Neuronal stem cell (in vitro differentiated cells): ENCODE measurements around the gene GRM7.

Experiments used
- DNase-seq: peaks from one replicate; pipeline ENCODE4 v3.0.0-alpha.2; 2013; ENCODE audit warnings: low spot score
- H2AFZ ChIP-seq: one replicate; pipeline ENCODE4 v1.6.1; 2013; ENCODE audit warnings: mild to moderate bottlenecking, low read length, inconsistent platforms
- H2AK5ac ChIP-seq: 2 replicates; pipeline ENCODE4 v1.6.1; 2013; ENCODE audit warnings: low read depth, mild to moderate bottlenecking, inconsistent platforms, low read length, moderate library complexity, mixed read lengths
- H2BK120ac ChIP-seq: 2 replicates; pipeline ENCODE4 v1.6.1; 2013; ENCODE audit warnings: low read depth, mild to moderate bottlenecking, inconsistent platforms, low read length, moderate library complexity, mixed read lengths
- H2BK12ac ChIP-seq: one replicate; pipeline ENCODE4 v1.6.1; 2013; ENCODE audit warnings: low read length, inconsistent platforms
- H2BK15ac ChIP-seq: 2 replicates; pipeline ENCODE4 v1.6.1; 2013; ENCODE audit warnings: mild to moderate bottlenecking, low read length, inconsistent platforms, mixed read lengths
- H2BK5ac ChIP-seq: one replicate; pipeline ENCODE4 v1.6.1; 2013; ENCODE audit warnings: inconsistent platforms, mild to moderate bottlenecking, low read length, moderate library complexity
- H3K14ac ChIP-seq: one replicate; pipeline ENCODE4 v1.6.1; 2013; ENCODE audit warnings: low read length, inconsistent platforms
- H3K18ac ChIP-seq: 2 replicates; pipeline ENCODE4 v1.6.1; 2013; ENCODE audit warnings: low read length, inconsistent platforms
- H3K23ac ChIP-seq: 2 replicates; pipeline ENCODE4 v1.6.1; 2013; ENCODE audit warnings: low read depth, mild to moderate bottlenecking, mixed read lengths, low read length, inconsistent platforms; ENCODE audit not compliant: poor library complexity
- H3K27ac ChIP-seq: replicated peaks from 3 replicates; pipeline ENCODE4 v1.5.1; 2013; ENCODE audit warnings: low read length, inconsistent platforms
- H3K27me3 ChIP-seq, 3 experiments: 2 replicates each; pipeline ENCODE4 v1.6.1; 2013; ENCODE audit warnings: low read length in 3 of 3, mild to moderate bottlenecking in 2 of 3, inconsistent platforms in 1 of 3, low read depth in 1 of 3, mixed read lengths in 1 of 3, moderate library complexity in 1 of 3; ENCODE audit not compliant: control insufficient read depth in 3 of 3, insufficient read depth in 3 of 3
- H3K36me3 ChIP-seq, 2 donors: replicated peaks in 1 of 2; 2 replicates each; pipeline ENCODE4 v1.6.1; 2013; ENCODE audit warnings: low read length in 2 of 2; ENCODE audit not compliant: control insufficient read depth in 2 of 2, insufficient read depth in 2 of 2
- H3K4ac ChIP-seq: 2 replicates; pipeline ENCODE4 v1.6.1; 2013; ENCODE audit warnings: inconsistent platforms, mild to moderate bottlenecking, low read length, moderate library complexity
- H3K4me1 ChIP-seq, 2 donors: 1 replicate in 1 of 2; 2 replicates in 1 of 2; pipeline ENCODE4 v1.6.1; 2013; ENCODE audit warnings: low read length in 2 of 2, low read depth in 1 of 2; ENCODE audit not compliant: control insufficient read depth in 2 of 2, insufficient read depth in 1 of 2
- H3K4me2 ChIP-seq: one replicate; pipeline ENCODE4 v1.6.1; 2013; ENCODE audit warnings: mild to moderate bottlenecking, low read length, inconsistent platforms; ENCODE audit not compliant: insufficient read depth, poor library complexity, severe bottlenecking
- H3K4me3 ChIP-seq, 2 donors: 2 replicates each; pipeline ENCODE4 v1.5.1; 2013; ENCODE audit warnings: low read length in 2 of 2, mild to moderate bottlenecking in 2 of 2, inconsistent platforms in 1 of 2, moderate library complexity in 1 of 2
- H3K79me1 ChIP-seq: one replicate; pipeline ENCODE4 v1.6.1; 2013; ENCODE audit warnings: low read depth, mild to moderate bottlenecking, inconsistent platforms, low read length, moderate library complexity
- H3K9ac ChIP-seq: one replicate; pipeline ENCODE4 v1.6.1; 2013; ENCODE audit warnings: mild to moderate bottlenecking, low read depth, low read length, inconsistent platforms; ENCODE audit not compliant: poor library complexity
- H3K9me3 ChIP-seq, 2 donors: replicated peaks in 1 of 2; 2 replicates each; pipeline versions ENCODE3 to v1.6.1; 2013; ENCODE audit warnings: low read length in 2 of 2, mild to moderate bottlenecking in 2 of 2, inconsistent platforms in 1 of 2, low read depth in 1 of 2, mixed read lengths in 1 of 2, moderate library complexity in 1 of 2; ENCODE audit not compliant: control insufficient read depth in 2 of 2, insufficient read depth in 1 of 2
- H4K8ac ChIP-seq: one replicate; pipeline ENCODE4 v1.6.1; 2013; ENCODE audit warnings: low read depth, mild to moderate bottlenecking, inconsistent platforms, low read length, moderate library complexity
- H4K91ac ChIP-seq: one replicate; pipeline ENCODE4 v1.6.1; 2013; ENCODE audit warnings: low read length, low read depth, mild to moderate bottlenecking, inconsistent platforms; ENCODE audit not compliant: poor library complexity
- WGBS, 2 donors: extraction: QIAGEN DNeasy Blood & Tissue Kit; methylation state at CpG; one replicate each; pipeline ENCODE4 v1.1.7; 2013; ENCODE audit warnings: missing lambda C conversion rate in 2 of 2, mixed read lengths in 1 of 2; ENCODE audit not compliant: insufficient read length in 2 of 2, insufficient replicate concordance in 1 of 2; ENCODE audit errors: extremely low coverage in 2 of 2; 5-methylcytosine and 5-hydroxymethylcytosine counted together

Gene GRM7

DNA sequence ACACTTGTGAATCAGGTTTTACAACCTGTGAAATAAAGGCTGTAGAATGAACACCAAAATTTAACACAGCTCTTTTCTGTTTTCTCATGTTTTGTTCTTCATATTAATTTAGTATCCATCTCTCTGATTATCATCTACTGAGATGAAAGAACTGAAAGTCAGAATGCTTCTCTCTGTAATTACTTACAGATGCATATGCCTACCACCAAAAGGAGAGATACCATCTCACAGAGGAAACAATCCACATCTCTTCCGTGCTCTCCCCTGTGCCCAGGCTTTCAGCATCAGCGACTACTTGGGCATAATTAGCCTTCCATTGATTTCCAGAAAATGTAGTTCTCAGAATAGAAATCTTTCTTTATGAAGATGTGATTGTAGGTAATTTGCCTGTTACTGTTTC is 741.4 kb downstream of the GRM7 start:
- Histone ChIP-seq H3K79me1 (no peaks in the 10 kb centered on the region), H3K18ac (no peak overlapping the region), H3K4ac (no peak overlapping the region), H2BK120ac (no peak overlapping the region), H3K4me3 (no peak overlapping the region), H2BK5ac (no peak overlapping the region), H4K91ac (no peak overlapping the region), H2AFZ (no peak overlapping the region), H3K23ac (no peak overlapping the region), H2AK5ac (no peak overlapping the region), H3K36me3 (no peaks in the 10 kb centered on the region), H3K14ac (no peak overlapping the region), H3K27me3 (no peaks in the 10 kb centered on the region), H4K8ac (no peak overlapping the region), H3K4me1 (no peaks in the 10 kb centered on the region), H3K9ac (no peak overlapping the region), H3K9me3 (no peaks in the 10 kb centered on the region), H3K27ac (no peak overlapping the region), H2BK12ac (no peak overlapping the region), H2BK15ac (no peak overlapping the region), H3K4me2 (no peak overlapping the region)
- no peak for DNase-seq
- WGBS, 2 donors, result no CpG with 5 or more reads among the region's 2 CpGs

DNA sequence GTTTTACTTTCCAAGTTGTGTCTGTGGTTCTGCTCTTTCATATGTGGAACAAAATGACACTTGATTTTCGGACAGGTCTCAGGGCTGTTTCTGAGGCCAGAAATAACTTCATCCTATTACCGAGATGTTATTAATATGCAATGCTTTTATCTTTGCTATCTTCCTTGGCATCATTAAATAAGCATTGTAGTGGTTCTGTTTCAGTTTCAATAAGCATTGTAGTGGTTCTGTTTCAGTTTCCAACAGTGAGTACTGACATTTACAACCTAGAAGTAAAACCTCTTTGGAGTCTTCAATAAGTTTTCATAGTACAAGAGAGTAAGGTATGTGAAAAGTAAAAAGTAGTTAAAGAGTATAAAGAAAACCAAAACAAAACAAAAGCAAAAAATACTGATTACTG is 746.2 kb downstream of the GRM7 start:
- no peak overlapping the region for H3K27ac ChIP-seq
- H3K23ac ChIP-seq, result no peak overlapping the region
- no peak overlapping the region for H3K18ac ChIP-seq
- no peak overlapping the region for H2AK5ac ChIP-seq
- no peaks in the 10 kb centered on the region for H3K36me3 ChIP-seq
- H3K9me3 ChIP-seq, result no peaks in the 10 kb centered on the region
- H3K27me3 ChIP-seq, result no peaks in the 10 kb centered on the region
- H2BK12ac ChIP-seq, result no peak overlapping the region
- no peak overlapping the region for H3K14ac ChIP-seq
- H2BK120ac ChIP-seq, result no peak overlapping the region
- no peak overlapping the region for H3K4me3 ChIP-seq
- H2AFZ ChIP-seq, result no peak overlapping the region
- no peak overlapping the region for H3K4me2 ChIP-seq
- no peak overlapping the region for H4K8ac ChIP-seq
- H2BK15ac ChIP-seq, result no peak overlapping the region
- H3K9ac ChIP-seq, result no peak overlapping the region
- H3K4ac ChIP-seq, result no peak overlapping the region
- no peaks in the 10 kb centered on the region for H3K4me1 ChIP-seq
- no peaks in the 10 kb centered on the region for H3K79me1 ChIP-seq
- H4K91ac ChIP-seq, result no peak overlapping the region
- no CpG with 5 or more reads among the region's 2 CpGs for WGBS, 2 donors
- DNase-seq, result no peak
- no peak overlapping the region for H2BK5ac ChIP-seq

DNA sequence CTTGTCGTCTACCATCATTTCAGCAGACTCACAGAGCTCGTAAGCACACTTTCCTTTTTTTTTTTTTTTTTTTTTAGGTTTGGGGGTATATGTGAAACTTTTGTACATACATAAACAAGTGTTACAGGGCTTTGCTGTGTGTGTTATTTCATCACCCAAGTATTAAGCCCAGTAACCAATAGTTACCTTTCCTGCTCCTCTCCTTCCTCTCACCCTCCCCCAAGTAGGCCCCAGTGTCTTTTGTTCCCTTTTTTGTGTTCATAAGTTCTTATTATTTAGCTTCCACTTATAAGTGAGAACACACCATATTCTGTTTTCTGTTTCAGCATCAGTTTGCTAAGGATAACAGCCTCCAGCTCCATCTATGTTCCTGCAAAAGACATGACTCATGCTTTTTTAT is 746.8 kb downstream of the GRM7 start:
- H2BK5ac ChIP-seq, result no peak overlapping the region
- no peak overlapping the region for H3K4me2 ChIP-seq
- H3K27me3 ChIP-seq, result no peaks in the 10 kb centered on the region
- H3K79me1 ChIP-seq, result no peaks in the 10 kb centered on the region
- no peak overlapping the region for H4K91ac ChIP-seq
- no peak overlapping the region for H4K8ac ChIP-seq
- no CpG with 5 or more reads among the region's 2 CpGs for WGBS, 2 donors
- H3K4me3 ChIP-seq, result no peak overlapping the region
- no peak overlapping the region for H2AK5ac ChIP-seq
- DNase-seq, result no peak
- H3K9me3 ChIP-seq, result no peaks in the 10 kb centered on the region
- H2BK120ac ChIP-seq, result no peak overlapping the region
- no peaks in the 10 kb centered on the region for H3K4me1 ChIP-seq
- no peak overlapping the region for H2BK12ac ChIP-seq
- no peak overlapping the region for H3K18ac ChIP-seq
- no peak overlapping the region for H3K14ac ChIP-seq
- no peak overlapping the region for H3K4ac ChIP-seq
- H3K36me3 ChIP-seq, result no peaks in the 10 kb centered on the region
- no peak overlapping the region for H2BK15ac ChIP-seq
- no peak overlapping the region for H3K23ac ChIP-seq
- no peak overlapping the region for H3K9ac ChIP-seq
- H3K27ac ChIP-seq, result no peak overlapping the region
- H2AFZ ChIP-seq, result no peak overlapping the region

DNA sequence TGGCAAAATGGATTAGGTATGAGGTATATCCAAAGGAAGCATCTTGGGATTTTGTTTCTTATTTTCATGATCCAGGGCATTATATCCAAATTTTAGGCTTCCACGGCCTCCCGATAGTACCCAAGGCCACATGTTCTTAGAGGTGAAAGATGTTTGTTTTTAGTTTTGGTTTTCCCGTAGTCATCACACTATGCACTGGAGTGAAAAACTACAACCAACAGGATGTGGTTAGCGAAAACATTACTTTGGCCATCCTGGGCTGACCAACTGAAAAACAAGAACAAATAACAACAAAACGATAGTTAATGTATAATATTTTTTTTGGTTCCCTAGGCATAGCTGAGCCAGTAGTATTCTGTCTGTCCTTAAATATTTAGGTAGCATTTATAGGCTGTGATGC is 749.7 kb downstream of the GRM7 start:
- Histone ChIP-seq H3K4me2 (no peak overlapping the region), H2BK12ac (no peak overlapping the region), H3K27ac (no peak overlapping the region), H3K4me1 (no peaks in the 10 kb centered on the region), H3K23ac (no peak overlapping the region), H3K18ac (no peak overlapping the region), H3K27me3 (no peaks in the 10 kb centered on the region), H4K8ac (no peak overlapping the region), H3K79me1 (no peaks in the 10 kb centered on the region), H3K4ac (no peak overlapping the region), H2BK5ac (no peak overlapping the region), H3K14ac (no peak overlapping the region), H2AFZ (no peak overlapping the region), H3K9ac (no peak overlapping the region), H2BK120ac (no peak overlapping the region), H3K4me3 (no peak overlapping the region), H3K36me3 (no peaks in the 10 kb centered on the region), H3K9me3 (no peaks in the 10 kb centered on the region), H4K91ac (no peak overlapping the region), H2AK5ac (no peak overlapping the region), H2BK15ac (no peak overlapping the region)
- DNase-seq, result no peak
- no CpG with 5 or more reads among the region's 5 CpGs for WGBS, 2 donors
